ENCODE results near the gene TMEM248.

DNA sequence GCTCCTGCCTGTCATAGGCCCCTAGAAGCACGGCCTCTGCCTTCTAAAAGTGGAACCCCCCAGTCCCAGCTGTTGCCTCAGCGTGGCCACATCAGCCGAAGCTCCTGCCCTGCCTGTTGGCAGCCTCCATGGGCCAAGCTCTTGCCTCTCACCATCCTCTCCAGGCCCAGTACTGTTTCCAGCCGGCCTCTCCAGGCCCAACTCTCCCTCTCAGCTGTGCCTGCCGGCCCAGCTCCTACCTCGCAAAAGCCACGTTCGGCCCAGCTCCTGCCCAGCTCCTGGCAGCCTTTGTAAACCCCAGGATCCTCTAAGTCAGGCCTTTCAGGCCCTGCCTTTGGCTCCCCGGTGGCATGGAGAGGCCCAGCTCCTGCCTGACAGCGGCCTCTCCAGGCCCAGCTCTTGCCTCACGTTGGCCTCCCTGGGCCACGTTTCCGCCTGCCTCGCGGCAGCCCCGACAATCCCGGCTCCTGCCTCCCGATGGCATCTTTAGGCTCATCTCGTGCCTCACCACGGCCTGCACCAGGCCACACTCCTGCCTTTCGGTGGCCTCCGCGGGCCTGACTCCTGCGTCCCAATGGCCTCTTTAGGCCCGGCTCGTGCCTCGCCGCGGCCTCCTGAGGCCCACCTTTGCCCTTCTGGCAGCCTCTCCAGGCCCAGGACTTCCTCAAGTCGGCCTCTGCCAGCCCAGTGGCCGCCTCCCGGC, 17.5 kb upstream of the TMEM248 start:
- TF ChIP-seq RFX5 (IDR thresholded peaks at IDR 0.05; ENCODE audit: borderline replicate concordance, low read depth, low read length) (no peak), CTCF (IDR thresholded peaks at IDR 0.05; ENCODE audit: control extremely low read depth in 1 of 3, insufficient read depth in 1 of 3, low read depth in 1 of 3, low read length in 3 of 3) (no peak), CHD2 (IDR thresholded peaks at IDR 0.05; ENCODE audit: low read length) (no peak), BCL11A (IDR thresholded peaks at IDR 0.05; ENCODE audit: low read depth in 2 of 2, low read length in 2 of 2) (no peak), GABPA (IDR thresholded peaks at IDR 0.05; ENCODE audit: borderline replicate concordance, insufficient read depth, low read length) (no peak), CEBPB (IDR thresholded peaks at IDR 0.05; ENCODE audit: low read depth, low read length) (no peak), CHD1 (IDR thresholded peaks at IDR 0.05; ENCODE audit: low read depth, low read length) (no peak), POLR2AphosphoS5 (IDR thresholded peaks at IDR 0.05; ENCODE audit: low read depth, low read length) (no peak), EP300 (IDR thresholded peaks at IDR 0.05; ENCODE audit: borderline replicate concordance in 1 of 2, low read depth in 2 of 2, low read length in 2 of 2) (no peak), CHD7 (IDR thresholded peaks at IDR 0.05; ENCODE audit: insufficient replicate concordance, low read length) (no peak), POLR2A (IDR thresholded peaks at IDR 0.05; ENCODE audit: control extremely low read depth in 1 of 2, low read depth in 2 of 2, low read length in 2 of 2) (no peak)

Data from H1 (cell line).